Activated CD8-positive, alpha-beta T cell treated with anti-CD3 and anti-CD28 coated beads, Interleukin-2, amount 10 ng/mL, durations not matched to agents 7 days and 5 days (primary cell): ENCODE measurements around the gene NEU4. TPM values are rescaled to one million over a fixed set of nuclear protein-coding genes. Genes with fewer than 3 reads are reported as not detected.
"Not testable (repeated sequence)": the region's sequence is repeated elsewhere in the genome, so short reads cannot be mapped to it uniquely, and the experiment has no call there.

Experiments used
- ATAC-seq: fragments of 150-1000 bp; cut with Tn5 transposase; one replicate; pipeline ENCODE4 v1.10.0; 2021; ENCODE audit warnings: moderate library complexity
- CTCF ChIA-PET: fragments of 350-600 bp; sonication (Branson Sonifier 250); formaldehyde crosslinking; loops from one replicate; lab custom pipeline; 2021; ENCODE audit warnings: antibody characterized with exemption; lab: Charles Lee
- POLR2A ChIA-PET: fragments of 350-600 bp; sonication (Branson Sonifier 250); formaldehyde crosslinking; loops from one replicate; lab custom pipeline; 2021; ENCODE audit warnings: antibody characterized with exemption; lab: Charles Lee
- DNase-seq: peaks from one replicate; pipeline ENCODE4 v3.0.0-alpha.2; 2020
- H3K27ac Mint-ChIP-seq: one replicate; pipeline ENCODE4 v1.8.0; 2021; ENCODE audit warnings: mild to moderate bottlenecking, mixed read lengths
- H3K27me3 Mint-ChIP-seq: one replicate; pipeline ENCODE4 v1.8.0; 2021; ENCODE audit warnings: low read depth, mixed read lengths
- H3K36me3 Mint-ChIP-seq: one replicate; pipeline ENCODE4 v1.8.0; 2021; ENCODE audit warnings: low read depth, mixed read lengths
- H3K4me1 Mint-ChIP-seq: one replicate; pipeline ENCODE4 v1.8.0; 2021; ENCODE audit warnings: low read depth, mixed read lengths
- H3K4me3 Mint-ChIP-seq: one replicate; pipeline ENCODE4 v1.8.0; 2021; ENCODE audit warnings: mild to moderate bottlenecking, mixed read lengths
- H3K9me3 Mint-ChIP-seq: one replicate; pipeline ENCODE4 v1.8.0; 2022; ENCODE audit warnings: mixed read lengths; ENCODE audit not compliant: insufficient read depth
- total RNA-seq, 2 experiments: library from RNA; stranded (reverse); gene quantifications; one replicate each; pipeline ENCODE4 v1.2.3, GENCODE V29; 2021

The NEU4 gene
- total RNA-seq, 2 experiments from 2014 or later = 0.31 to 0.45 TPM

GRCh38 chr2:241803387-241804325 lies 5.3 kb upstream of the NEU4 start:
- peaks cover 13% of the 10 kb centered on the region for H3K4me1 Mint-ChIP-seq
- DNase-seq = peak; percentile 69
- ATAC-seq = peak; percentile 77
- H3K27me3 Mint-ChIP-seq = peaks cover 3% of the 10 kb centered on the region
- CTCF ChIA-PET = interaction anchor here (1.0 to 2.1 kb wide), 4 partner anchors 16 to 412 kb away, joined by 3 to 7 read pairs (median 4); no protein-coding TSS in a partner anchor
- peak overlapping the region; percentile 68 for H3K4me3 Mint-ChIP-seq
- H3K9me3 Mint-ChIP-seq = no peaks in the 10 kb centered on the region
- POLR2A ChIA-PET = interaction anchor here (1.8 kb wide), 1 partner anchor 65 kb away, joined by 6 read pairs; no protein-coding TSS in a partner anchor
- H3K27ac Mint-ChIP-seq = peak overlapping the region; percentile 82
- H3K36me3 Mint-ChIP-seq = no peaks in the 10 kb centered on the region

GRCh38 chr2:241804326-241805229 lies 4.4 kb upstream of the NEU4 start:
- Mint-ChIP-seq H3K36me3 (no peaks in the 10 kb centered on the region), H3K4me3 (peak overlapping the region; percentile 68), H3K4me1 (peaks cover 17% of the 10 kb centered on the region), H3K27me3 (peaks cover 3% of the 10 kb centered on the region), H3K9me3 (no peaks in the 10 kb centered on the region), H3K27ac (peak overlapping the region; percentile 60)
- POLR2A ChIA-PET = interaction anchor here (1.8 kb wide), 1 partner anchor 64 kb away, joined by 6 read pairs; no protein-coding TSS in a partner anchor
- DNase-seq = peak; percentile 46
- peak; percentile 46 for ATAC-seq
- CTCF ChIA-PET = interaction anchor here (1.0 to 2.1 kb wide), 4 partner anchors 17 to 413 kb away, joined by 3 to 7 read pairs (median 4); no protein-coding TSS in a partner anchor

DNA sequence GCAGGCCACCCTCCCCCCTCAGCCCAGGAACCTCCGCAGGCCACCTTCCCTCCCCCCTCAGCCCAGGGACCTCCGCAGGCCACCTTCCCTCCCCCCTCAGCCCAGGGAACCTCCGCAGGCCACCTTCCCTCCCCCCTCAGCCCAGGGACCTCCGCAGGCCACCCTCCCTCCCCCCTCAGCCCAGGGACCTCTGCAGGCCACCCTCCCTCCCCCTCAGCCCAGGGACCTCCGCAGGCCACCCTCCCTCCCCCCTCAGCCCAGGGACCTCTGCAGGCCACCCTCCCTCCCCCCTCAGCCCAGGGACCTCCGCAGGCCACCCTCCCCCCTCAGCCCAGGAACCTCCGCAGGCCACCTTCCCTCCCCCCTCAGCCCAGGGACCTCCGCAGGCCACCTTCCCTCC lies 2.8 kb upstream of the NEU4 start:
- ATAC-seq, H3K27me3 Mint-ChIP-seq, H3K4me3 Mint-ChIP-seq, CTCF ChIA-PET, H3K36me3 Mint-ChIP-seq, H3K9me3 Mint-ChIP-seq, H3K27ac Mint-ChIP-seq, POLR2A ChIA-PET, DNase-seq: not testable (repeated sequence)
- H3K4me1 Mint-ChIP-seq = peaks cover 17% of the 10 kb centered on the region

- Mint-ChIP-seq H3K4me1 (peaks cover 17% of the 10 kb centered on the region), H3K27me3 (peaks cover 3% of the 10 kb centered on the region), H3K9me3 (no peaks in the 10 kb centered on the region), H3K36me3 (no peaks in the 10 kb centered on the region), H3K4me3 (no peak overlapping the region), H3K27ac (no peak overlapping the region)
- POLR2A ChIA-PET = no interaction called here
- CTCF ChIA-PET = interaction anchor here (0.9 kb wide), 1 partner anchor 28 kb away, joined by 3 read pairs; no protein-coding TSS in a partner anchor
- no peak for ATAC-seq
- DNase-seq = no peak
Observed at GRCh38 chr2:241808051-241808720, 807 bp upstream of the NEU4 start.

- Mint-ChIP-seq H3K4me3 (no peak overlapping the region), H3K36me3 (no peaks in the 10 kb centered on the region), H3K4me1 (peaks cover 12% of the 10 kb centered on the region), H3K27ac (no peak overlapping the region), H3K27me3 (no peaks in the 10 kb centered on the region), H3K9me3 (no peaks in the 10 kb centered on the region)
- DNase-seq = no peak
- ChIA-PET POLR2A (no interaction called here), CTCF (no interaction called here)
- no peak for ATAC-seq
Observed at GRCh38 chr2:241809383-241810306, 652 bp downstream of the NEU4 start.

DNA sequence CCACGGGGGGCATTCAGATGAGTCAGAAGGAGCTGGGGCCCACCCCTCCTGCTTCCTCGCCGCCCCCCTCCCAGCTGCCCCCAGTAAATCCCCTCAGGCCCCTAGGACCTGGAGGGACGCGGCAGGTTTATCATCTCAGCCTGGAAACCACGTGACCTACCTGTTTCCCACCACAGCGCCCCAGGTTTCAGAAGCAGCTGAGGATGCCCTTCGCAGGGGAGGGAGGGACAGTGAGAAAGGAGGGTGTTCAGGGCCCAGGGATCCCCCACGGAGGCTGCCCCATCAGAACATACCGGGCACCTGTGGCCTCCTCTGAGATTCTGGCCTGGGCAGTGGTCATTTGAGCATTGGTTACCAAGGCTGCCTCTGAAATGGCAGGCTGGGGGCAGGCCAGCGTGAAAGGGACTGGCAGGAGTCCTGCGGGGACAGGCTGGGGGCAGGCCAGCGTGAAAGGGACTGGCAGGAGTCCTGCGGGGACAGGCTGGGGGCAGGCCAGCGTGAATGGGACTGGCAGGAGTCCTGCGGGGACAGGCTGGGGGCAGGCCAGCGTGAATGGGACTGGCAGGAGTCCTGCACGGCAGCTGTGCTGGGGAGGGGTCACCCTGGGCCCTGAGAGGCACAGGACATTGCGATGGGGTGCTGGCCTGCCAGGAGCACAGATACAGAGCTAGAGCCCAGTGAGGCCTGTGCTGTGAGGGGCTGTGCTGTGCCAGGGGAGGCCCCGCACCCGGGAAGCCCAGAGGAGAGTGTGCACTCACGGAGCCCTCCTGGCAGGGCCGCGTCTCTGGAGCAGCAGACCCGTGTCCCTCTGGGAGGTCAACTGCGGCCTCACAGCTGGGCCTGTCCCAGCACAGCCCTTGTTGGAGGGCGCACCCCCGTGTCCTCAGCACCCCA lies 1.6 kb downstream of the NEU4 start:
- Mint-ChIP-seq H3K4me1 (peaks cover 8% of the 10 kb centered on the region), H3K4me3 (no peak overlapping the region), H3K36me3 (no peaks in the 10 kb centered on the region), H3K27me3 (no peaks in the 10 kb centered on the region), H3K27ac (no peak overlapping the region), H3K9me3 (no peaks in the 10 kb centered on the region)
- ATAC-seq (peak; percentile 16), DNase-seq (no peak)
- ChIA-PET CTCF (no interaction called here), POLR2A (no interaction called here)

DNA sequence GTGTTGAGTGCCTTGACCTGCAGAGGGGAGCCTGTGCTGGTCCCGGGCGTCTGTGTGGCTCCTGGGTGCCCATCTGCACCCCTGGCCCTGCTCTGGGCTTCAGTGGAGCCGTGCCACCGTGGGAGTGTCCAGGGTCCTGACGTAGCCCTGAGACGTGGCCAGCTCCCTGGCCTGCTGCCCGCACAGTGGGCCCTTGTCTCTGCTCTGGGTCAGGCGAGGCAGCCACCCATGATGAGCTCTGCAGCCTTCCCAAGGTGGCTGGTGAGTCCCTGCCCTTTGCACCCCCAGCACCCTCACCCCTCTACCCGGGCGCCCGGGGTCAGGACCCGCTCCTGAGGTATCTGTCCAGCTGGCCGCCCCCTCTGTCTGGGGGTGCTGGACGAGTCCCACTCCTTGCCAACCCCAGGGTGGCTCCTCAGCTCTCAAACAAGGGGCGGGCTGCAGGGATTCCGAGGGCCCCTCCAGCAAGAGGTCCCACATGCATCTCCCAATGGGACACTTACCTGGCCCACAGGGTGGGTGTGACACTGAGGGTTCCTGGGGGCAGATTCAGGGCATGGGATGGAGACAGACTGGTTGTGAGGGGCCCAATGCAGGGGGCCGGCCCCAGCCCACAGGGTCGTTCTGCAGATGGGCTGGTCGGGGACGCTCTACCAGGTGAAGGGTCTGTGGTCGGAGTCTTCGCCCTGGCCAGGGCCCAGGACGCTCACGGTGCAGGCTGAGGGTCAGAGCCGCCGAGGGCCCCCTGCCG lies 2.4 kb downstream of the NEU4 start:
- DNase-seq = no peak
- H3K9me3 Mint-ChIP-seq = no peaks in the 10 kb centered on the region

GRCh38 chr2:241811952-241812729 lies 3.1 kb downstream of the NEU4 start:
- no peak overlapping the region for H3K27ac Mint-ChIP-seq
- H3K4me3 Mint-ChIP-seq = no peak overlapping the region
- ChIA-PET CTCF (no interaction called here), POLR2A (no interaction called here)
- no peaks in the 10 kb centered on the region for H3K27me3 Mint-ChIP-seq
- no peak for ATAC-seq
- no peak for DNase-seq
- H3K9me3 Mint-ChIP-seq = no peaks in the 10 kb centered on the region
- no peaks in the 10 kb centered on the region for H3K36me3 Mint-ChIP-seq
- H3K4me1 Mint-ChIP-seq = peaks cover 9% of the 10 kb centered on the region

More for the DNA sequence above, 2.4 kb downstream of the NEU4 start:
- no peaks in the 10 kb centered on the region for H3K36me3 Mint-ChIP-seq
- ChIA-PET CTCF (no interaction called here), POLR2A (no interaction called here)
- no peak overlapping the region for H3K4me3 Mint-ChIP-seq
- H3K4me1 Mint-ChIP-seq = peaks cover 8% of the 10 kb centered on the region
- H3K27ac Mint-ChIP-seq = no peak overlapping the region
- H3K27me3 Mint-ChIP-seq = no peaks in the 10 kb centered on the region
- ATAC-seq = peak; percentile 8
